BLaER1 treated with 17β-estradiol and CSF1 and Interleukin-3, amounts not matched to agents 10 nM and 100 nM (cell line): Measurements from ENCODE around the gene NCK2.

Experiments used
- H3K27ac ChIP-seq, 11 experiments: shearing (Covaris generic); formaldehyde crosslinking; 2 replicates each; pipeline ENCODE4 v1.8.1; 2022
- H3K27me3 ChIP-seq, 11 experiments: shearing (Covaris generic); formaldehyde crosslinking; 2 replicates each; pipeline ENCODE4 v1.8.1; 2022
- H3K36me3 ChIP-seq, 11 experiments: shearing (Covaris generic); formaldehyde crosslinking; 2 replicates each; pipeline ENCODE4 v1.8.1; 2022
- H3K4me1 ChIP-seq, 10 experiments: shearing (Covaris generic); formaldehyde crosslinking; 2 replicates each; pipeline ENCODE4 v1.8.1; 2022
- H3K4me2 ChIP-seq, 11 experiments: shearing (Covaris generic); formaldehyde crosslinking; 2 replicates each; pipeline ENCODE4 v1.8.1; 2022
- H3K4me3 ChIP-seq, 10 experiments: shearing (Covaris generic); formaldehyde crosslinking; 2 replicates each; pipeline ENCODE4 v1.8.1; 2022
- H3K9ac ChIP-seq, 11 experiments: shearing (Covaris generic); formaldehyde crosslinking; 2 replicates each; pipeline ENCODE4 v1.8.1; 2022
- H3K9me3 ChIP-seq, 11 experiments: shearing (Covaris generic); formaldehyde crosslinking; replicated peaks in 1 of 11; 2 replicates each; pipeline ENCODE4 v1.8.1; 2022
- H4K20me1 ChIP-seq, 11 experiments: shearing (Covaris generic); formaldehyde crosslinking; 2 replicates each; pipeline ENCODE4 v1.8.1; 2022
- Cebpa-rat ChIP-seq, 11 experiments: shearing (Covaris generic); IDR thresholded peaks; 2 replicates each; pipeline ENCODE4 v1.8.1; 2022

NCK2 gene

DNA sequence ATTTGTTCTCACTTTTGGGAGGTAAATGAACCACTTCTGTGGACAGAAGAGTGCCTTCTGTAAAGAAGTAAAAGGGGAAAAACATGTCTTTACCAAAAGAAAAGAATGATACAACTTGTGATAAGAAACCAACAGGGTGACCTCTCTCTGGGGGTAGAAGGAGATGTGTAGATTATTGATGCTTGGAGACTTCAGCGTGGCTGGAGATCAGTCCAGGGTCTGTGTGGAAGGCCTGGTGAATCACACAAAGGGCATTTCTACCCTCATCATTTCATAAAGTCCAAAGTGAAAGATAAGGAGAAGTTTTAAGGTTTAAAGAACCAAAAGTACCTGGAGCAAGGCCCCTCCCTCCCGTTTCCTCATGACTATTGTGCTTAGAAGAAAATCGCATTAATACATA, 142.5 kb downstream of the NCK2 start:
- H3K4me1 ChIP-seq: peaks cover 0 to 13% (median 2%) of the 10 kb centered on the region in 10 experiments; a peak in 5 of 20 replicates
- no peak overlapping the region for H3K9ac ChIP-seq
- TF ChIP-seq Cebpa-rat (IDR thresholded peaks at IDR 0.05): no peak
- no peaks in the 10 kb centered on the region for H3K27me3 ChIP-seq
- no peak overlapping the region for H3K4me3 ChIP-seq
- H3K36me3 ChIP-seq: peaks cover 56 to 100% (median 93%) of the 10 kb centered on the region in 11 experiments
- no peak overlapping the region for H3K4me2 ChIP-seq
- H3K27ac ChIP-seq: no peak overlapping the region
- H3K9me3 ChIP-seq: peaks cover 18 to 49% (median 31%) of the 10 kb centered on the region in 11 experiments
- H4K20me1 ChIP-seq: peaks cover 29 to 97% (median 67%) of the 10 kb centered on the region in 11 experiments; a peak in 20 of 22 replicates

DNA sequence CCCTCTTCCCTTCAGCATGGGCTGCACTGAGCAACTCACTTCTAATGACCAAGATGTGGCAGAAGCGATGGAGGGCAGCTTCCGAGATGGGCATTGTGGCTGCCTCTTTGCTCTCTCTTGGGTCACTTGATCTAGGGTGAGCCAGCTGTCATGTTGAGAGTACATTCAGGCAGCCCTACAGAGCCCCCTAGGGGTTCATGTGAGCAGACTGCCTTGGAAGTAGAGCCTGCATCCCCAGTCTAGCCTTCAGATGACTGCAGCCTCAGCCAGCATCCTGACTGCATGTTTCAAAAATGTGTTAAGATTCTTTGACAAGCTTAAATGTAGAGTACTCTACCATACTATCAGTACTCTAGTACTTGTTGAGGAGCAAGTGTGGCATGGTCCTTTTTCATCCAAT, 143.9 kb downstream of the NCK2 start:
- no peaks in the 10 kb centered on the region for H3K27me3 ChIP-seq
- no peak for TF ChIP-seq Cebpa-rat (IDR thresholded peaks at IDR 0.05)
- H3K9me3 ChIP-seq: peaks cover 18 to 53% (median 31%) of the 10 kb centered on the region in 11 experiments
- H3K4me1 ChIP-seq: peaks cover 0 to 13% (median 3%) of the 10 kb centered on the region in 10 experiments; a peak in 5 of 20 replicates
- H3K4me3 ChIP-seq: no peak overlapping the region
- H4K20me1 ChIP-seq: peaks cover 29 to 96% (median 65%) of the 10 kb centered on the region in 11 experiments; a peak in 19 of 22 replicates
- 0 out of 22 replicates have a peak overlapping the region, but pooled peaks of 1 of the 11 experiments have one; percentile 4 for H3K27ac ChIP-seq
- H3K4me2 ChIP-seq: no peak overlapping the region
- H3K9ac ChIP-seq: no peak overlapping the region
- peaks cover 56 to 100% (median 93%) of the 10 kb centered on the region in 11 experiments for H3K36me3 ChIP-seq

DNA sequence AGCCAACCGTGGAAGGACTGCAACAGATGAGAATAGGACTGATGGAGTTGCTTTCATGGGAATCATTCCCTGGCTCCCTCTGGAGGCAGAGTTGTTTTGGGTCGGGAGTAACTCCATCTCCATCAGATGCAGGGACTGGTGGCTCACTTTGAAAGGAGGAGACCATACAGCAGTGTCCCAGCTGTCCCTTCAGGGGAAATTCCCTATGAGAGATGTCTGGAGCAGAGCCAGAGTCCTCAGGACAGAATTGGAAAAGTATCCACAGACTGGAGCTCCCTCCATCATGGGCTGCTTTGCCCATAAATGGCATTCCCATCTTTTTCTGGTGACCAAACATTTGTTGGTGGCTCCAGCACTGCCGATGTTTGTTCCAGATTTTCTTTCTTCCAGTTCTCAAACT, 144.3 kb downstream of the NCK2 start:
- Histone ChIP-seq H3K4me2 (no peak overlapping the region), H3K4me3 (no peak overlapping the region), H3K27ac (no peak overlapping the region), H3K36me3 (peaks cover 58 to 100% (median 93%) of the 10 kb centered on the region in 11 experiments), H3K9me3 (peaks cover 18 to 49% (median 31%) of the 10 kb centered on the region in 11 experiments), H3K4me1 (peaks cover 0 to 13% (median 2%) of the 10 kb centered on the region in 10 experiments; a peak in 5 of 20 replicates), H3K9ac (no peak overlapping the region), H3K27me3 (no peaks in the 10 kb centered on the region), H4K20me1 (peaks cover 24 to 92% (median 61%) of the 10 kb centered on the region in 11 experiments; a peak in 19 of 22 replicates)
- no peak for TF ChIP-seq Cebpa-rat (IDR thresholded peaks at IDR 0.05)

DNA sequence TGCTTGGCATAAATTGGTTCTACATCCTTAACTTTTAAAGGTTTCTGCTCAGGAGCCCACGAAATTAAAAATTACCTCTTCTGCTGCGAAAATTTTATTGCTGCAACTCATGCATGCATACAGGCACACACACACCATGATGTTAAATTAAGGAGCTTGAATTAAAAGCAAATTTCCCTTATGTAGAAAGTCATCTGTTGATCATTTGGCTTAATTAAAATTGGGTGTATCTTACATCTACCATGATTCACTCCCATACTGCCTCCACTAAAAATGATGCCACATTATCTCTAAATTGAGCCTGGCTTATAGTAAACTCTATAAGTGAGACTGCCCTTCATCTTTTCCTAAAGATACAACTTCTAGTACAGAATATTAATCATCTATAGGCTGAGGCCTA, 145.4 kb downstream of the NCK2 start:
- no peak for TF ChIP-seq Cebpa-rat (IDR thresholded peaks at IDR 0.05)
- Histone ChIP-seq H3K4me3 (no peak overlapping the region), H3K4me2 (no peak overlapping the region), H3K36me3 (peaks cover 61 to 100% (median 93%) of the 10 kb centered on the region in 11 experiments), H3K27ac (no peak overlapping the region), H4K20me1 (peaks cover 24 to 86% (median 52%) of the 10 kb centered on the region in 11 experiments; a peak in 18 of 22 replicates), H3K9ac (no peak overlapping the region), H3K27me3 (no peaks in the 10 kb centered on the region), H3K9me3 (peaks cover 25 to 50% (median 33%) of the 10 kb centered on the region in 11 experiments), H3K4me1 (peaks cover 0 to 10% (median under 1%) of the 10 kb centered on the region in 10 experiments; a peak in 7 of 20 replicates)

DNA sequence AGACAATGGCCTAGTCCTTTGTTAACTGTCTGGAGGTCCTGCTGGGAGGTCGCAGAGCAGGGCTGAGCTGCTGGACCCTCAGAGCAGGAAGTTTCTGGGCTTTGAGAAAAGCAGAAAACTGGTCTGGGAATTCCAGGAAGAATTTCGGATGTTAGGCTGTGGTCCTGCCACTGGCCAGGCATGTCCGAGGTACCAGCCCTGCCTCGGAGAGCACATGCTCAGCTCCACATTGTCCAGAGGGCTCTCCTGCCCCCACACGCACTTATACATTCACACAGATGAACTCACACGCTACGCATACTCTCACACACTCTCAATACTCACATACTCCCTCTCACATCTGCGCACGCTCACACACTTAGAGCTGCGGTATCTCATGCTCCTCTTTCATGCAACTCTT, 146.1 kb downstream of the NCK2 start:
- H3K4me3 ChIP-seq: no peak overlapping the region
- H3K27me3 ChIP-seq: no peaks in the 10 kb centered on the region
- no peak for TF ChIP-seq Cebpa-rat (IDR thresholded peaks at IDR 0.05)
- no peak overlapping the region for H3K9ac ChIP-seq
- H3K9me3 ChIP-seq: peaks cover 27 to 57% (median 37%) of the 10 kb centered on the region in 11 experiments
- no peak overlapping the region for H3K27ac ChIP-seq
- H3K4me1 ChIP-seq: peaks cover 0 to 14% (median 7%) of the 10 kb centered on the region in 10 experiments; a peak in 8 of 20 replicates
- no peak overlapping the region for H3K4me2 ChIP-seq
- peaks cover 22 to 79% (median 52%) of the 10 kb centered on the region in 11 experiments; a peak in 18 of 22 replicates for H4K20me1 ChIP-seq
- peaks cover 69 to 100% (median 98%) of the 10 kb centered on the region in 11 experiments for H3K36me3 ChIP-seq

DNA sequence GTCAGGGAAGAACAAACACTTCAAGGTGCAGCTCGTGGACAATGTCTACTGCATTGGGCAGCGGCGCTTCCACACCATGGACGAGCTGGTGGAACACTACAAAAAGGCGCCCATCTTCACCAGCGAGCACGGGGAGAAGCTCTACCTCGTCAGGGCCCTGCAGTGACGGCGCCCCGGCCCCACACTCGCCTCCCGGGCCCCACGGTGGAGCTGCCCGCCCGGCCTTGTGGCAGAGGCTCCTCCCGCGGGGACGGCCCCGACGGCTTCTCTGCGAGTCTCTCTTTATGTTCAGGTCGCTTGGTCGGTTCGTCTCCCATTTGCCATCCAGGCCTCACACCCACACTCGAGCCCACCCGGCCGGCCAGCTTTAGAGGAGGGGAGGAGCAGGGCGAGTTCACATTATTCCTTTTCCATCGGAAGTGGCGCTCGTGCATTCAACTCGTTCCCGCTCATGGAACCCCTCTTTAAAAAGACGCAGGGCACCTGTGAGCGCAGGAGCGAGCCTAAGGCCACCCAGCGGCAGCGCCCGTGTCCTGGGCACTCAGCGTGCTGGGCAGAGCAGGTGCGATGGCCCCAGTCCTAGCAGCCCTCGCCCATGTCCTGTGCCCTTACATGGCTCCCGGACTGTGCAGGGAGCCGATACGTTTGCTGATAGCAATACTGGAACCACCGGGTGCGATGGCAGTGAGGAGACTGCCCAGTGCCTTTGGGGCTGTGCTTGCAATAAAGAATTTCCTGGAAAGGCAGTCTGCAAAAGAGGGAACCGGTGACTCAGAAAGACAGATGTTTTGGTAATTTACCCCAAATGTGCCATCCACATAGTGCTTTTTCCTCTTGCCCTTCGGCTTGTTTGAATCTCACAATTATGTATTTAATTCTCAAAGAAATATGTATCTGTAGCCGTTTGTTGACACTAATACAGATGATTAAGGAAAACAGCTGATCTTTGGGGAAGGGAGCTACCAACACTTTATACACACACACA, 148.6 kb downstream of the NCK2 start:
- Histone ChIP-seq H3K27ac (no peak overlapping the region), H3K4me2 (no peak overlapping the region), H3K4me3 (no peak overlapping the region), H3K9ac (no peak overlapping the region), H3K4me1 (peaks cover 0 to 18% (median 7%) of the 10 kb centered on the region in 10 experiments; a peak in 8 of 20 replicates), H3K36me3 (peaks cover 65 to 100% (median 97%) of the 10 kb centered on the region in 11 experiments), H3K9me3 (peaks cover 31 to 59% (median 47%) of the 10 kb centered on the region in 11 experiments), H3K27me3 (no peaks in the 10 kb centered on the region), H4K20me1 (peaks cover 17 to 57% (median 47%) of the 10 kb centered on the region in 11 experiments; a peak in 18 of 22 replicates)
- TF ChIP-seq Cebpa-rat (IDR thresholded peaks at IDR 0.05): no peak

DNA sequence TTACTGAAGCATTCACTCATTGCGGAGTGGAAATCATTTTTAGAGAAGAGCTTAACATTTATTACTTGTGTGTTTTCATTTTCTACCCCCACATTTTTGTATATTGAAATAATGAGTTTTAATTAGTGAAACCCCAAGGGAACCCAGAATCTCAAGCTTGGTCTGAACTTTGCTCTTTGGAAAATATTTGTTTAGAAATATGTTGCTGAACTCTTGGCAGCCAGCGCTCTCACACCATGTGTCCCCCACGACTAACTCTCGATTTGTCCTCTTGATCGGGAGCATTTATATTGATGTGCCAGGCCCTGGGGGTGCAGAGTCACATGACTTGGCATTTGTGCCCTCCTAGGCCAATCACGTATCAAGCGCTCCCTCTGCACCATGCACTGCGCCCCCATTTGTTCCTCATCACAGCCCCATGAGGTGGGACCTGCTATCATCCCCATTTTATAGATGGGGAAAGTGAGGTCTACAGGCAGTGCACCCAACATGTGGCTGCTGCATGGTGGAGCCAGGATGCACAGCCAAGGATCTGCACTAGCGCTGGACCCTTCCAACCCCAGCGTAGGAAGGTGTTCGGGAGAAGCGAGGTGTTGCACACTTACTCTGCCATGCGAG, 149.7 kb downstream of the NCK2 start:
- H3K27me3 ChIP-seq: no peaks in the 10 kb centered on the region
- H3K9ac ChIP-seq: no peak overlapping the region
- peaks cover 13 to 46% (median 36%) of the 10 kb centered on the region in 11 experiments; a peak in 18 of 22 replicates for H4K20me1 ChIP-seq
- TF ChIP-seq Cebpa-rat (IDR thresholded peaks at IDR 0.05): no peak
- no peak overlapping the region for H3K27ac ChIP-seq
- H3K4me2 ChIP-seq: no peak overlapping the region
- H3K4me1 ChIP-seq: peaks cover 0 to 18% (median 7%) of the 10 kb centered on the region in 10 experiments; a peak in 8 of 20 replicates
- H3K4me3 ChIP-seq: no peak overlapping the region
- peaks cover 38 to 62% (median 50%) of the 10 kb centered on the region in 11 experiments for H3K9me3 ChIP-seq
- H3K36me3 ChIP-seq: peaks cover 59 to 94% (median 90%) of the 10 kb centered on the region in 11 experiments

DNA sequence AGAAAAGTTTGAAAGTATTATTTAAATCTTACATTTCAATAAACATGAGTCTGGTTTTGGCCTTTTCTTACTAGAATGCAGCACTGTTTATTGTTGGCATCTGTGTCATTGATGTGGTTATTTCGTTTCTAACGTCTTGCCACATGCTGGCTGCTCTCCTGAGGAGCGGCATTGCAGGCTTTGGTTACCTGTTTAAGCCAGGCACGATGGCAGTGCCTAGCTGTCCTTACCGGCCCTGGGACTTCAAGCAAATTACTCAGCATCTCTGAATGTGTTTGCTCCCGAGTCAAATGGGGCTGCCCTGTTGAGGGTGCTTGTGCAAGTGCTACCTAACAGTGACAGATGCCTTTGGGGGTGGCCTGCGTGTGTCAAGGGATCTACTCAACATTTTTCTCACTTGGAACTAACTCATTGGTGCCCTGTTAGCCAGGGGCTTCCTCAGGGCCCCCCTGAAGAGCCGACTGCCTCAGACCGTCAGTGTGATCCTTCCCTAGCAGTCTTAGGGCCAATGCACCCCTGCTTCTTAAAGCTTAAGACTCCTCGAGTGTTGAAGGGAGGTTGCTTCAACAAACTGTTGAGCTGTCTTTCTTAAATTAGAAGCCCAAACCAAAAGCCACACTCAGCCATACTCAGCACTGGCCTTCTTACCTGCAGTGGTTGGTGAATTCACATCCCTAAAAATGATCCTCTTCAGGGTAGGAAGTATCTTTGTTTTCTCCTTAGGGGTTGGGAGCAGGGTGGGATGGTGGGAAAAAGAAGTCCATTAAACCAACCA, 151.5 kb downstream of the NCK2 start:
- Histone ChIP-seq H3K9me3 (peaks cover 48 to 76% (median 67%) of the 10 kb centered on the region in 11 experiments), H3K4me2 (peak overlapping the region in 1 of 11 experiments; percentile 14; a peak in 1 of 22 replicates), H3K4me3 (no peak overlapping the region; a peak in 1 of 20 replicates), H3K27ac (no peak overlapping the region), H3K4me1 (peaks cover 0 to 18% (median 7%) of the 10 kb centered on the region in 10 experiments; a peak in 8 of 20 replicates), H4K20me1 (peaks cover 0 to 28% (median 19%) of the 10 kb centered on the region in 11 experiments; a peak in 15 of 22 replicates), H3K27me3 (no peaks in the 10 kb centered on the region), H3K36me3 (peaks cover 59 to 77% (median 73%) of the 10 kb centered on the region in 11 experiments), H3K9ac (no peak overlapping the region)
- TF ChIP-seq Cebpa-rat (IDR thresholded peaks at IDR 0.05): no peak
